Neural crest cell (in vitro differentiated cells): ENCODE results near the gene SLC17A2. TPM values are rescaled to one million over a fixed set of nuclear protein-coding genes. Genes with fewer than 3 reads are reported as not detected.

Source experiments
- DNase-seq: peaks from one replicate; pipeline ENCODE4 v3.0.0; 2021; ENCODE audit warnings: low read depth, mixed read lengths, low spot score
- H3K27ac Mint-ChIP-seq: one replicate; pipeline ENCODE4 v1.8.0; 2021; ENCODE audit warnings: mild to moderate bottlenecking, mixed read lengths; ENCODE audit not compliant: unreplicated experiment
- H3K27me3 Mint-ChIP-seq: 2 replicates; pipeline ENCODE4 v1.8.0; 2021; ENCODE audit warnings: low read depth, mild to moderate bottlenecking, mixed read lengths
- H3K36me3 Mint-ChIP-seq: 2 replicates; pipeline ENCODE4 v1.8.0; 2021; ENCODE audit warnings: low read depth, mild to moderate bottlenecking, mixed read lengths
- H3K4me1 Mint-ChIP-seq: 2 replicates; pipeline ENCODE4 v1.8.0; 2021; ENCODE audit warnings: mixed read lengths
- H3K4me3 Mint-ChIP-seq: one replicate; pipeline ENCODE4 v1.8.0; 2021; ENCODE audit warnings: mild to moderate bottlenecking, mixed read lengths
- H3K9me3 Mint-ChIP-seq: 2 replicates; pipeline ENCODE4 v1.8.0; 2021; ENCODE audit warnings: mixed read lengths
- CTCF ChIP-seq: fragments of 200-600 bp; sonication (generic); conservative IDR thresholded peaks from 2 replicates; pipeline ENCODE4 v1.5.0; 2021; ENCODE audit warnings: antibody characterized with exemption, mild to moderate bottlenecking
- total RNA-seq: library from RNA; stranded (reverse); gene quantifications from 2 replicates; pipeline ENCODE4 v1.2.1, GENCODE V29; 2021

The SLC17A2 gene
- total RNA-seq, 1 donor from 2014 or later: not detected

GRCh38 chr6:25971187-25971821, 40.8 kb upstream of the SLC17A2 start:
- Mint-ChIP-seq H3K9me3 (no peaks in the 10 kb centered on the region), H3K36me3 (no peaks in the 10 kb centered on the region), H3K27ac (peak overlapping the region; percentile 45), H3K4me3 (no peak overlapping the region), H3K27me3 (no peaks in the 10 kb centered on the region), H3K4me1 (peaks cover 9% of the 10 kb centered on the region)
- DNase-seq: no peak
- TF ChIP-seq CTCF: no peak

GRCh38 chr6:25968769-25969168, 38.3 kb upstream of the SLC17A2 start:
- Mint-ChIP-seq H3K36me3 (no peaks in the 10 kb centered on the region), H3K4me1 (peaks cover 10% of the 10 kb centered on the region), H3K27me3 (no peaks in the 10 kb centered on the region), H3K27ac (no peak overlapping the region), H3K9me3 (no peaks in the 10 kb centered on the region), H3K4me3 (no peak overlapping the region)
- no peak for TF ChIP-seq CTCF
- DNase-seq: no peak

- DNase-seq: no peak
- H3K4me1 Mint-ChIP-seq: peaks cover 28% of the 10 kb centered on the region
- no peaks in the 10 kb centered on the region for H3K9me3 Mint-ChIP-seq
- TF ChIP-seq CTCF: no peak
- no peaks in the 10 kb centered on the region for H3K36me3 Mint-ChIP-seq
- no peak overlapping the region for H3K4me3 Mint-ChIP-seq
- H3K27ac Mint-ChIP-seq: no peak overlapping the region
- H3K27me3 Mint-ChIP-seq: no peaks in the 10 kb centered on the region
Observed at GRCh38 chr6:25966711-25967110, 36.2 kb upstream of the SLC17A2 start.

GRCh38 chr6:25965058-25965457, 34.6 kb upstream of the SLC17A2 start:
- H3K4me1 Mint-ChIP-seq: peaks cover 19% of the 10 kb centered on the region

GRCh38 chr6:25963426-25964123, 33.1 kb upstream of the SLC17A2 start:
- no peak overlapping the region for H3K4me3 Mint-ChIP-seq
- no peak overlapping the region for H3K27ac Mint-ChIP-seq
- TF ChIP-seq CTCF: no peak
- no peak for DNase-seq
- peaks cover 11% of the 10 kb centered on the region for H3K9me3 Mint-ChIP-seq
- no peaks in the 10 kb centered on the region for H3K27me3 Mint-ChIP-seq
- peaks cover 19% of the 10 kb centered on the region for H3K4me1 Mint-ChIP-seq
- H3K36me3 Mint-ChIP-seq: peaks cover 8% of the 10 kb centered on the region

More at GRCh38 chr6:25965058-25965457, 34.6 kb upstream of the SLC17A2 start:
- no peak for DNase-seq
- H3K36me3 Mint-ChIP-seq: peaks cover 3% of the 10 kb centered on the region
- no peaks in the 10 kb centered on the region for H3K27me3 Mint-ChIP-seq
- no peak overlapping the region for H3K4me3 Mint-ChIP-seq
- H3K9me3 Mint-ChIP-seq: peaks cover 6% of the 10 kb centered on the region
- no peak overlapping the region for H3K27ac Mint-ChIP-seq
- TF ChIP-seq CTCF: no peak
